ENCODE data around the gene CYB561.

CYB561 gene

DNA sequence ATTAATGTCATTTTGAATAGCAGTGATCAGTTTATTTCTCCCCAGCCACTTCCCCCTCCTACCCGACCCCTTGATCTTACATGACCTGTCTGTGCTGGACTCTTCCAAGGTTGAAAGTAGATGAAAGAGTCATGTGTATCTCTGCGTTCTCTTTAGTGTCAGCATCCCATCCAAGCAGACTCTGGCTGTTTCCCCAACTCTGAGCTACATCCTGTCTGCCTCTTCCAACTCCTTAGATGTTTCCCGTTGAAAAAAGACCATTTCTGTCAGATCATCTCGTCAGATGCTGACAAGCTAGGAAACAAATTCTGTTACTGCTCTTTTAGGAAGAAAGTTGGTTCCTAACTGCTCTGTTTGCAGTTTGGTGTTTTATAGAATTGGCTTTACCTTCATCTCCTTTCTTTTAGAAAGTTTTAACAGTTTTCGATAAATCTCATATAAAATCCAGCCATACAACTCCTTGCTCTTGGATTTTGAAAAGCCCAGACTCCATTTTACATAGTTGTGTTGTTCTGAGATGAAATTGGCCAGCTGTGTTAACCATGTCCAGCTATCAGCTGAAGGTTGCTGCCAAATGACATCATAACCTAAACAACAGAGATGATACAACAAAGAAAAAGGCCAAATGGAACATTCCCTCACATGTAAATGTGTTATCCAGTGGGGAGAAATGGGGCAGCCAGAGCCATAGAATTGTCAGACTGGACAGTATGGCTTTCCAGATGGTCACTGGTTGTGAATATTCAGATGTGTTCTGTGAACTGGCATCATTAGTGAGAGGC lies 43.5 kb downstream of the CYB561 start:
- DNase-seq (ENCODE audit: low spot score), result no peak
- TF ChIP-seq, protein P1, sequence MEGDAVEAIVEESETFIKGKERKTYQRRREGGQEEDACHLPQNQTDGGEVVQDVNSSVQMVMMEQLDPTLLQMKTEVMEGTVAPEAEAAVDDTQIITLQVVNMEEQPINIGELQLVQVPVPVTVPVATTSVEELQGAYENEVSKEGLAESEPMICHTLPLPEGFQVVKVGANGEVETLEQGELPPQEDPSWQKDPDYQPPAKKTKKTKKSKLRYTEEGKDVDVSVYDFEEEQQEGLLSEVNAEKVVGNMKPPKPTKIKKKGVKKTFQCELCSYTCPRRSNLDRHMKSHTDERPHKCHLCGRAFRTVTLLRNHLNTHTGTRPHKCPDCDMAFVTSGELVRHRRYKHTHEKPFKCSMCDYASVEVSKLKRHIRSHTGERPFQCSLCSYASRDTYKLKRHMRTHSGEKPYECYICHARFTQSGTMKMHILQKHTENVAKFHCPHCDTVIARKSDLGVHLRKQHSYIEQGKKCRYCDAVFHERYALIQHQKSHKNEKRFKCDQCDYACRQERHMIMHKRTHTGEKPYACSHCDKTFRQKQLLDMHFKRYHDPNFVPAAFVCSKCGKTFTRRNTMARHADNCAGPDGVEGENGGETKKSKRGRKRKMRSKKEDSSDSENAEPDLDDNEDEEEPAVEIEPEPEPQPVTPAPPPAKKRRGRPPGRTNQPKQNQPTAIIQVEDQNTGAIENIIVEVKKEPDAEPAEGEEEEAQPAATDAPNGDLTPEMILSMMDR (IDR thresholded peaks at IDR 0.05; ENCODE audit: extremely low read depth, missing control alignments), result no peak

DNA sequence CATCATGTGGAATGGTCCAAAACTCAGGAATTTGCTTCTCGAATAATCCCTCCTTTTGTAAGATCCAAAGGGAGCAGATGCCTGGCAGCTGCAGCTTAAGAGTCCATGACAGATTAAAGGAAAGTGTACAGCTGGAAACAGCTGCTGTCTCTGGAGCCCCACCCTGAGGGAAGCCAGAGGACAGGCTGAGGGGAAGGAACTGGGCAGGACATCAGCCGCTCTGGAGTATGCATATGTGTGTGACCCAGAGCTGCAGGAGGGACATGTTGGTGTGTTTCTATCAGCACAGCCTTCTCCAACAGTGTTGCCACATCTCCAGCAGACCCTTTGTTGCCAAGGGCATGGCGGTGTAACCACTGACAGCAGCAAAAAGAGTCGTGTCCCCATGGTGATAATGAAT lies 46.2 kb downstream of the CYB561 start:
- DNase-seq (ENCODE audit: low spot score), result no peak
- TF ChIP-seq, protein P1 (IDR thresholded peaks at IDR 0.05; ENCODE audit: extremely low read depth, missing control alignments), result no peak

DNA sequence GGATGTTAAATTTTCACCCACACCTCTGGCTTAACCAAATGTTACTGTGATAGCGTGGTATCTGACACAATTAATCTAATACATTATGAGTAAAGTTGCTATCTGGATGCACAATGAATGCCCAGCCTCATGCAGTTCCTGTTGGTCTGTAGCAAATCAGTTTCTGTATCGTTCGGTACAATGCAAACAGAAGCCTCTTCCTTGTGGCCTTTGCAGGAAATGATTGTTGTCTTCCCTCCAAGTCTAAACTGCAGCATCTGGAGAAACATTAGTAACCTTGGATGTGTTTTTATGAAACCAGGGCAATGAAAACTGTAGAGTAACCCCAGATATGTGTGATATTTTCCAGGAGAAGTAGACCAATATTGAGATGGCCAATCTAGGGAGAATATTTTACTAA lies 46.8 kb downstream of the CYB561 start:
- DNase-seq (ENCODE audit: low spot score), result no peak
- TF ChIP-seq, protein P1 (IDR thresholded peaks at IDR 0.05; ENCODE audit: extremely low read depth, missing control alignments), result no peak

DNA sequence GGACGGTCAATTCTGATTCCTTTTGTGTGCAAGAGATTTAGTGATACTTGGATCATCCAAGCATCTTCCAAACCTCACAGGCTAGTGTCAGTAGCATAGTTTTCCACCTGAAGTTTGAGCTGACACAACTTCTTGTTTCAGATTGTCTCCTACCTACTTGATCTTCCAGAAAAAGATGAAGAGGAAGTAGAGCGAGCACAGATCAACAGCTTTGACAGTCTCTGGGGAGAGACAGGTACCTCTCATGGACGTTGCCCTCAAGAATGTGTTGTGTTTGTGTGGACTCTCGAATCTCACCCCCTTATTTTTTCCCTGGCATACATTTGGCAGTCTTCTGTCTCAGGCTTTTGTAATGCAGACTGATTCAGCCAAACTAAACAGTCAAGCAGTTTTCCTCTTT lies 47.4 kb downstream of the CYB561 start:
- DNase-seq (ENCODE audit: low spot score), result no peak
- TF ChIP-seq, protein P1 (IDR thresholded peaks at IDR 0.05; ENCODE audit: extremely low read depth, missing control alignments), result no peak

DNA sequence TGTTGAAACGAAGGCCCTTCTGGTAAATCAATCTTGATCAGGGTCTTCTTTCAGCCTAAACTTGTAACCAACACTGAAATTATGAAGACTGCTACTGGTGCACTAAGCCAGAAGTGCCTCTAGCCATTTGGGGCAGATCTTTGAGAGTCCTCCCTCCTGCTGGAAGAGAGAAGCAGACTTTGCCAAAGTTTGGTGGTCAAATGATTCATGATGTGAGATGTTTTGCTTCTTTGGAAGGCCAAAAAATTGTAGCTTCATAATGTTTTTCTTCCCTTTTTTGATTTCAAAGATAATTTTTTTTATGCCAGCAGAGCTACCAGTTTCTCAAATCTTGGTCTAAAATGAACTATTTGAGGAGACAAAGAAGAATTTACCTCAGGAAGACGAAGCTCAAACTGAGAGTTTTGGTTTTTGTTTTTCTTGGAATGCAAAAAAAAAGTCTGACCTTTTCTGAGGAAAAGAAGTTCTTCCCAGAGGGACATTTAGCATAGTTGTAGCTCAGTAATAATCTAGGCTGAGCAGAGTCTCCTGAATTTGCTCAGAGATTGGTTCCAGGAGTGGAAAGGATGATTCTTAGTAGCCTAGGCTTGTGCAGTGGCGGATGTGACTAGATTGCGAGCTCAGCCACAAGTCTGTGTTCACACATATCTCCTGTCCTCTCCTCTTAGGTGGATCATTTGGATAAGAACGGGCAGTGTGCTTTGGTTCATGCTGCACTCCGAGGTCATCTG lies 50.9 kb downstream of the CYB561 start:
- no peak for DNase-seq (ENCODE audit: low spot score)

DNA sequence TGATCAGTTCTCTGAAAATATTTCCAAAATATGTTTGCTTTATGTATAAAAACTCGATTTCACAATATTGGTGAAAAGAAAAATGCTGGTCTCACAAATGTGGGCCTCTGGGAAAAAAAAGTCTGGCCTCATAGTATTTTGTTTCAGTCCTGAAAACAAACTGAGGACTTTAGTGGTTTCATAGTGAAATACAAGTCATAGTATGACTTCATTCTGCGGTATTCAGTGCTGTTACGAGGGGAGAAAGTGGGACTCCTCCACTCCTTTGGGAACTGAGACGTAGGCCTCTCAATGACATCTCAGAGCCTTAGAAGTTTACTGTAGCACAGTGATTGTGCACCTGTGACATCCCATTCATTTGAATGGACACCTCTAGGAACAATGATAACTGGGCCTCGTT lies 56.0 kb downstream of the CYB561 start:
- peak; percentile 13 for DNase-seq (ENCODE audit: low spot score)
- TF ChIP-seq, protein P1 (IDR thresholded peaks at IDR 0.05; ENCODE audit: extremely low read depth, missing control alignments), result no peak

More for the DNA sequence above, 50.9 kb downstream of the CYB561 start:
- TF ChIP-seq, protein P1 (IDR thresholded peaks at IDR 0.05; ENCODE audit: extremely low read depth, missing control alignments), result no peak

DNA sequence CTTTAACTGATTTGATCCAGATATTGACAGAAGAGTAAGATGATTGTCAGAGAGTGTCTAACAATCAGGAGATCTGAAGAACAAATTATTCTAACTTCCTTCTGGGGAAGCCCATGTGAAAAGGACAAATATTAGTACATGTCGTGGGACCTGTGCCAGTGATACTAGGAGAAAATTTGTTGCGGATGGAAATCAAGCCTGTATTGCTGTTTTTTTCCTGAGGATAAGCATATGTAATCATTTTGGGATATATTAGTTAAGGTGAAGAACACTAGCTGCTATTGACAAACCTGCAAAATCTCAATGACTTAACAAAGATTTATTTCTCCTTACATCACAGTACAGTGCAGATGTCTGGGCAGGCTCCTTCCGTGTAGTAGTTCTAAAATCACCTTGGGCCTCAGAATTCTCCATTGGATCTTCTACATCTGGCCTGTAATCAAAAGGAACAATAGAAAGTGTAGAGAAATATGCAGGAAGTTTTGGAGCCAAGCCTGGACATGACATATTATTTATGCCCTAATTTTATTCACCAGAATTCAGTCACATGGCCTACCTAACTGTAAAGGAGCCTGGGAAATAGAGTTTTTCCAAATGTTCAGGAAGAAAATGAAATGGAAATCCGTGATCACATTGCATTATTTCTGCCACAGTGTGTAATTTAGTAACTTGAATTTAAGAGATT lies 58.3 kb downstream of the CYB561 start:
- TF ChIP-seq, protein P1 (IDR thresholded peaks at IDR 0.05; ENCODE audit: extremely low read depth, missing control alignments), result no peak
- no peak for DNase-seq (ENCODE audit: low spot score)

Data from GM20000 (cell line).